HG02678 (cell line): ENCODE data around the gene RIN3.
"Not testable (repeated sequence)": the region's sequence is repeated elsewhere in the genome, so short reads cannot be mapped to it uniquely, and the experiment has no call there.

Experiments
- ATAC-seq: cut with Tn5 transposase; IDR thresholded peaks from one replicate; pipeline ENCODE4 v1.9.1; 2021; ENCODE audit warnings: mild to moderate bottlenecking, moderate library complexity; ENCODE audit not compliant: unreplicated experiment

Gene RIN3

GRCh38 chr14:92527721-92528120, 14.1 kb downstream of the RIN3 start:
- no peak for ATAC-seq

GRCh38 chr14:92528486-92529100, 15.0 kb downstream of the RIN3 start:
- ATAC-seq, result no peak

GRCh38 chr14:92529903-92530302, 16.3 kb downstream of the RIN3 start:
- no peak for ATAC-seq

DNA sequence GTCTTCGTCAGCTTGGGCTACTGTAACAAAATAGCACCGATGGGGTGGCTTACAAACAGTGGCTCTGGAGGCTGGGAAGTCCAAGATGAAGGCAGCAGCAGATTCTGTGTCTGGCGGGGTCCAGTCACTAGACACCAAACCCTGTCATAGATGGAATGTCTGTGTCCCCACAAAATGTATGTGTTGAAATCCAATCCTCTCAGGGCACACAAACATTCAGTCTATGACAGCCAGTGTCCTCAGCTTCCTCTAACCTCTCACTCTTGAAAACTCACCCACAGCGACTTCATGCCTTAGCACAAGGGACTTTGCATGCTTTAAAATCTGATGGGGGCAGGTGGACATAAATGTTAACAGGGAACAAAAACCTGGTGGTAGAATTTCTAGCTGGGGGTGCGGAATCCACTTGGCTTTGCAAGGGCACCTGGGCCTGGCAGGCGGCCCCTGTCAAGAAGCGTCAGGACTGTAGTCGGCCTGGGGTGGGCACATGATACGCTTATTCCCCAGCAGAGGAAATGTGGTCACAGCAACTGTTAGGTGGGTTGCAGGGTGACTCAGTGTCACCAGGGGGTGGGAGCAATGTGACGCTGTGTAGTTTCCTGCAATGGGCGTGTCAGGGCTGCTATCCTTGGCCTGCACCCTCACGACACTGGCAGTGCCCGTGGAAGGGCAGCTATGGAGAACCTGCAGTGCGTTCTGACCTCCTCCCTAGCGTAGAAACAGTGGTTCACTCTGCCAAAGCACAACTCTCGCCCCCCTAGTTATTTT, 17.7 kb downstream of the RIN3 start:
- no peak for ATAC-seq

DNA sequence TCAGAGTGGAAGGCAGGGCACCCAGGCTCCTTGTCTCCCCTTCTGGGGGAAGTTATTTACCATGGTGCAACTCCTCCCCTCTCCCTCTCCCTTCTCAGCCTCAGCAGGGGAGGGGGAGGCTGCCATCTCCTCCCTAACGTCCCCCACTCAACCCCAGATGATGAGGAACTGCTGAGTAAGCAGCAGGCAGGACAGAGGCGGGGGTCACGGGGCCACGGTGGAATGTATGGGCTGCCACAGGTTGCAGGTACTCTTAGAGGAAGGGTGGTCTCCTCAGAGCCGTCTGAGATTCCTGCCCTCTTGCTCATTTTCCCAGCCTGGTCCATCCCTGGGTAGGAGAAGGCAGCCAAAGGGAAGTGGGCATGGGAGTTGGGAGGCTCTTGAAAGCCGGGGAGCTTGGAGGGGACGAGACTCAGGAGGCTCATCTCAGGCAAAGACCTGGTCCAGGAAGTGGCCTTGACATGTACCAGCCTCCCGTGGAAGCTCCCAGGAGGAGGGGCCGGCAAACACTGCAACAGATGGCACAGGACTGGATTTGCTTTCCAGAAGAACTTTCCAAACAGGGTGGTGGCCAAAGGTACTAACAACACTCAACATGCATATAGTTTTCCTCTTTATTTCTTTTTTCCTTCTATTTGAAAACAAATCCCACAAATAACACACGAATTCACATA, 19.0 kb downstream of the RIN3 start:
- ATAC-seq, result no peak

DNA sequence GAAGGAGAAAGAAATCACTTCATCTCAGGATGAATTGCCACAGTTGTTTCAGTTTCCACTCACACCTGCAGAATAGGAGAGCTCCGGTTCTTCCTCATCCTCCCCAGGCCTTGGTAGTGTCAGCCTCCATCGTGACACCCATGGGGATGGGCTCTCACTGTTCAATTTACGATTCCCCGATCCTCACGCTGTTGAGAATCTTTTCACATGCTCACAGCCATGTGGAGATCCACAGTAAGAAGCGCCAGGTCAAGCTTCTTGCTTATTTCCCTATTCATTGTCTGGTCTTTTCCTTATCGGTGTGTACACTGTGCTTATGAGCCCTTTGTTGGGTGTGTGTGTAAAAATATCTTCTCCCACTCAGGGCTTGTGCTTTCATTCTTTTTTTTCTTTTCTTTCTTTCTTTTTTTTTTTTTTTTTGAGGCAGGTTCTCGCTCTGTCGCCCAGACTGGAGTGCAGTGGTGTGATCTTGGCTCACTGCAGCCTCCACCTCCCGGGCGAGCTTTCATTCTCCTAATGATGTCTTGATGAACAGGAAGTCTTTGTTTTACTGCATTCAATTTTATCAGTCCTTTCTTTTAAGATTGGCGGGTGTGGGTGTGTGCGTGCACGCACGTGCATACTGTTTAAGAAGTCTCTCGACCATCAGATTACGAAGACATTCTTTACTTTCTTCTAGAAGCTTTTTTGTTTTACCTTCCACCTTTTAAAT, 21.5 kb downstream of the RIN3 start:
- no peak for ATAC-seq

GRCh38 chr14:92536231-92536630, 22.6 kb downstream of the RIN3 start:
- not testable (repeated sequence) for ATAC-seq

DNA sequence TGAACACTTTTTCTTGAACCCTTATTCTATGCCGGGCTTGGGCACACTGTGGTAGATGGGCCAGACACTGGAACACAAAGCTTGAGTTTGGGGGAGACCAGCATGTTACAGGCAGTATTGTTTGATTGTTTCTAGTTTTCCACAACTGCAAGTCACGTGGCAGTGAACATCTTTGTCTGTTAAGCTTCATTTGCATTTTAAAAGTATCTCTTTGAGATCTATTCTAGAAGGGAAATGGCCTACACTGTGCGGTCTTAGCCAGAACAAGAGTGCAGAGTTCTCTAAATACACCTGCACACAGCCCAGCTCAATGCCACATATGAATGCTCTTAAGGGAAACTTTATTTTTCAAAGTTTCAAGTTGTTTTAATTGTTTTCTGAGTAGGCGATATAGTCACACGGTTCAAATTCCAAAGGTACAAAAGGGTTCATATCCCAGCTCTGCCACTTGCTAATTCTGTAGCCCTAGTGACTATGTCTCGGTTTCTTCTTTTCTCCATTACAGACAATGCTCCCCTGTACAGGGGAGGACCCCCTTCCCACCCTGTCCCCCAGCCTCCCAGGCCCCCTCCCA, 24.9 kb downstream of the RIN3 start:
- ATAC-seq, result peak; percentile 91

DNA sequence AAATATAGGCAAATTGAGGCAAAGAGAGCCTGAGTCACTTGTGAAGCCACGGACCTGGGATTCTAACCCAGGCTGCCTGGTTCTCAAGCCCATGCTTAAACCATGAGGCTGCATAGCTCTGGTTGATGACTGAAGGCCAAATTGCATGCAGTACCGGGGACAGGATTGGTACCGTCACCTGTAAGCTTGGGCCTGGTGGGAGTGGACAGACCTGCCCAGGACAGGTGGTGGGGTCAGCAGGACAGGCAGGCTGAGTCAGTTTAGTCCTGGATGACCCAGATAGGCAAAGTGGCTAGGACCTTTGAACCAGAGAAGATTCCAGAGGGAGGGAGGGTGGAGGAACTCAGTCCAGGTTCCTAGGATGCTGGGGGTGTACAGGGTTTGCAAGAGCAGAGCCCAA, 25.8 kb downstream of the RIN3 start:
- ATAC-seq, result no peak

GRCh38 chr14:92539875-92540274, 26.3 kb downstream of the RIN3 start:
- no peak for ATAC-seq

DNA sequence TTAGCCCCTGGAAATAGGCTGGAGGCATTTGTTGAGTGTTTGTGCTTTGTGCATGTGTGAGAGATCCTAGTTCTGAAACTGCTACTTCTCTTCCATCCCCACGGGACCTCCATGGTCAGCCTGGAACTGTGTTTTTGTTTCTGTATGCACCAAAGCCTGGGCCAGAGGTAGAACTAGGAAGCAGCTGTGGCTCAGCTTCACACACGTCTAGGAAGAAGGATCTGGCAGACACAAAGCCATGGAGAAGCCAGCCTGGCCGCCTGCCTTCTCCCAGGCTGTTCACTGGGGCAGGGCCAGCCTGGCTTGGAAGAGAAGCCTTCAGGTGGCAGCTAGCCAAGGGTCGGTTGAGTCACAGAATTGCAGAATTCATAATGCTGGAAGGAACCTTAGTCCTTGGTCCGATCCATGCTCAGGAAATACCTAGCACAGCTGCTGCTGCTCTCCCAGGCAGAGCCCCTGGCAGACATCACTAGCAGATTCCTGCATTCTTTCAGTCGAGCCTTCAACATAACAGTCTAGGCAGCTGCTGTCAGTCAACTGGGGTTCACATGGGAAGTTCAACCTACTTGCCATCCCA, 27.0 kb downstream of the RIN3 start:
- ATAC-seq, result no peak

DNA sequence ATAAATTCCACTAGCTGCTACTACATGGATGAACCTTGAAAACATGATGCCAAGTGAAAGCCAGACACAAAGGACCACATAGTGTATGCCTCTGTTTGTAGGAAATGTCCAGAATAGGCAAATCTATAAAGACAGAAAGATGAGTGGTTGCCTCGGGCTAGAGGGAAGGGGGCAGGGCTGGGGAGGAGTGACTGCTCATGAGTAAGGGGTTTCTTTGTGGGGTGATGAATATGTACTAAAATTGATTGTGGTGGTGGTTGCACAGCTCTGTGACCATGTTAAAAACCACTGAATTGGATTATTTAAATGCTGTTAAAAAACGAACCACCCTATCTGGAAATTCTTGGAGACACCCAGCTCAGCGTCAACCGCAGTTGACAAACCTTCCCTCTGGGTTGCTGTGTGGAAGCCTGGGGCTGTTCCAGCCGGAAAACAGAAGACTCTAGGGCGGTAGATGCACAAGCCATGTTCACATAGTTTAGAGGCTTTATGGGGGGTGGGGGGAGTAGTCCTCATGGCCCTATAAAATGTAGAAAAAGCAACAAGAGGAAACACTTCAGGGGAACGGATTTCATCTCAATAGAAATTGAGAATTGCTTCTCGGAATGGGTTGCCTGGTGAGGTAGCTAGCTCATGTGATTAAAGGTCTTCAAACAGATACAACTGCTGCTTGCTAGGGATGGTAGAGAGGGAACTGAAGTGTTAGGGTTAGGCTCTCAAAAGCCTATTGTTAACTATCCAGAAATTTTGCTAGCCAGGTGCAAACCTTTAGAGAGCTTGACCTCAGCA, 29.4 kb downstream of the RIN3 start:
- ATAC-seq, result no peak

DNA sequence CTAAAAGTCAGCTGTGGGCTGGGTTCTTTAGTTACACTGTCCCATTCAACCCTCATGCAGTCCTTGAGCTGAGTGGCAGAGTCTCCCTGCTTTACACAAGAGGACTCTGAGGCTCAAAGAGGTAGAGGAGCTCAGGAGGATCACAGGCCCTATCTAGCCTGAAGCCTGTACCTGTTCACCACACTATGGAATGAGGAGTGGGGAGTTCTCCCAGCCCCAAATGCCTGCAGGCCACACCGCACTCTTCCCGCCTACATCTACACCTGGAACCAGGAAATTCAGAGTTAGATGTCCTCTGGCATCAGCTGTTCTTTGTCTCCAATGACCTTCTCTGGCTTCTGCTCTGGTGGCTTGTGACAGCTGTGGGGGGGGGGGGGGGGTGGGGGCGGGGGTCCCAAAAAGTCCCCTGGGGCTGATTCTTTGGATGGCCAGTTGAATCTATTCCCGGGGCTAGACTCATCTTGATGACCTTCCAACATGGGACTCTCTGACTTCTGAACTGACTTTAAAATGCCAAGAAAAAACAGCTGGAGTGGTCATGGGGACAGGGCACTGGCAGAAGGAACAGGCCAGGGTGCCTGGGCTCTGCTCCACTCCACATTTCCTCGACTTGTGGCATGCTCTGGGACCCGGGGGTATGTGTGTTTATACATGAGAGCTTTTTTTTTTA, 30.6 kb downstream of the RIN3 start:
- no peak for ATAC-seq

GRCh38 chr14:92546347-92547053, 32.9 kb downstream of the RIN3 start:
- no peak for ATAC-seq

GRCh38 chr14:92549105-92549858, 35.7 kb downstream of the RIN3 start:
- no peak for ATAC-seq

DNA sequence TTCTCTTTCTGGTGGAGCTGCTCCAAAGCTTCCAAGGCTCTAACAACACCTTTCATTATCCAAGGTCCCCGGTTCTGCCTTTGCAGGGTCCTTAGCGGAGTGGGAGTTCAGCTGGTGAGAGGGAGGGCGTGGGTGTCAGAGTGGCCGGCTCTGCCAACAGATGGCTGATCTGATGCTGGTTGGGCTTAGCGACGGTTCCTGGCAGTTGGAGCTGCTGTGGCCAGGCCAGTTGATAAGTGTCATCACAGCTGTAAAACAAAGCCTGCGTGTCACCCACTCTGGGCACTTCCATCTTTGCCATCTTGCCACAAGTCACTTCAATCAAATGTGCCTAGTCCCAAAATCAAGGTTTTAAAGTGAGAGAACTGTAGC, 36.3 kb downstream of the RIN3 start:
- no peak for ATAC-seq

- ATAC-seq, result peak; percentile 80
Observed at GRCh38 chr14:92551044-92551841, 37.7 kb downstream of the RIN3 start.
